ENCODE results near the gene PRKCH.

PRKCH gene

GRCh38 chr14:61582815-61583214 is 261.4 kb downstream of the PRKCH start:
- TF ChIP-seq ZFX (IDR thresholded peaks at IDR 0.05; ENCODE audit: borderline replicate concordance) (no peak), CTCF (IDR thresholded peaks at IDR 0.05) (no peak)
- no peak overlapping the region for H3K27ac ChIP-seq

- no peak overlapping the region for H3K27ac ChIP-seq
Observed at GRCh38 chr14:61584331-61584741, 263.0 kb downstream of the PRKCH start.

GRCh38 chr14:61585598-61586543 is 264.5 kb downstream of the PRKCH start:
- no peak overlapping the region for H3K27ac ChIP-seq
- TF ChIP-seq ZFX (IDR thresholded peaks at IDR 0.05; ENCODE audit: borderline replicate concordance) (no peak), CTCF (IDR thresholded peaks at IDR 0.05) (no peak)

More at GRCh38 chr14:61584331-61584741, 263.0 kb downstream of the PRKCH start:
- TF ChIP-seq CTCF (IDR thresholded peaks at IDR 0.05) = no peak
- TF ChIP-seq ZFX (IDR thresholded peaks at IDR 0.05; ENCODE audit: borderline replicate concordance) = no peak

GRCh38 chr14:61586544-61587055 is 265.2 kb downstream of the PRKCH start:
- TF ChIP-seq ZFX (IDR thresholded peaks at IDR 0.05; ENCODE audit: borderline replicate concordance) = no peak
- no peak for TF ChIP-seq CTCF (IDR thresholded peaks at IDR 0.05)
- H3K27ac ChIP-seq = no peak overlapping the region

GRCh38 chr14:61587081-61587713 is 265.8 kb downstream of the PRKCH start:
- TF ChIP-seq CTCF (IDR thresholded peaks at IDR 0.05) (no peak), ZFX (IDR thresholded peaks at IDR 0.05; ENCODE audit: borderline replicate concordance) (no peak)
- no peak overlapping the region for H3K27ac ChIP-seq

GRCh38 chr14:61588419-61588901 is 267.1 kb downstream of the PRKCH start:
- no peak overlapping the region for H3K27ac ChIP-seq

More at GRCh38 chr14:61588419-61588901, 267.1 kb downstream of the PRKCH start:
- TF ChIP-seq ZFX (IDR thresholded peaks at IDR 0.05; ENCODE audit: borderline replicate concordance) = no peak
- no peak for TF ChIP-seq CTCF (IDR thresholded peaks at IDR 0.05)

All from 22Rv1 (cell line).